Measurements from ENCODE around the gene RBM19.

The RBM19 gene

DNA sequence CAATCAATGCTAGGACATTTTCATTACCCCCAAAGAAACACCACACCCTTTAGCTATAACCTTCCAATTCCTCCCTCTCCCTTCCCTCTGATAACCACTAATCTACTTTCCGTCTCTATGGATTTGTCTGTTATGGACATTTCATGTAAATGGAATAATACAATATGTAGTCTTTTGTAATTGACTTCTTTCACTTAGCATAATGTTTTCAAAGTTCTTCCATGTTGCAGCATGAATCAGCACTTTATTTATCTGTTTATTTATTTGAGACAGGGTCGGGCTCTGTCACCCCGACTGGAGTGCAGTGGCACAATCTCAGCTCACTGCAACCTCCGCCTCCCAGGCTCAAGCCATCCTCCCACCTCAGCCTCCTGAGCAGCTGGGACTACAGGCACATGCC lies 1.2 kb upstream of the RBM19 start:
- Histone ChIP-seq H3K9me3 (ENCODE audit: low read length) (no peaks in the 10 kb centered on the region), H3K4me2 (ENCODE audit: low read length) (no peak overlapping the region), H3K27me3 (ENCODE audit: insufficient read depth, low read length) (no peaks in the 10 kb centered on the region), H4K20me1 (ENCODE audit: insufficient read depth, low read length) (no peaks in the 10 kb centered on the region), H3F3A (ENCODE audit: insufficient read depth, low read length) (no peaks in the 10 kb centered on the region), H3K9ac (ENCODE audit: low read length) (no peak overlapping the region), H3K4me3 (ENCODE audit: low read depth, low read length, poor library complexity, severe bottlenecking) (no peak overlapping the region), H3K27ac (ENCODE audit: low read depth, low read length, poor library complexity, severe bottlenecking) (no peak overlapping the region), H3K9me2 (ENCODE audit: low read depth, low read length) (no peaks in the 10 kb centered on the region), H3K79me2 (ENCODE audit: insufficient read depth, low read length) (no peaks in the 10 kb centered on the region), H3K36me3 (ENCODE audit: insufficient read depth, low read length) (peaks cover 1% of the 10 kb centered on the region; the same call in 1 of the 2 replicates), H2AFZ (ENCODE audit: low read length) (no peak overlapping the region), H3K4me1 (ENCODE audit: insufficient read depth, low read length, severe bottlenecking) (peaks cover 19% of the 10 kb centered on the region)
- no peak for TF ChIP-seq EZH2 (IDR thresholded peaks at IDR 0.05; ENCODE audit: borderline replicate concordance, low read length)
- TF ChIP-seq, protein P1, sequence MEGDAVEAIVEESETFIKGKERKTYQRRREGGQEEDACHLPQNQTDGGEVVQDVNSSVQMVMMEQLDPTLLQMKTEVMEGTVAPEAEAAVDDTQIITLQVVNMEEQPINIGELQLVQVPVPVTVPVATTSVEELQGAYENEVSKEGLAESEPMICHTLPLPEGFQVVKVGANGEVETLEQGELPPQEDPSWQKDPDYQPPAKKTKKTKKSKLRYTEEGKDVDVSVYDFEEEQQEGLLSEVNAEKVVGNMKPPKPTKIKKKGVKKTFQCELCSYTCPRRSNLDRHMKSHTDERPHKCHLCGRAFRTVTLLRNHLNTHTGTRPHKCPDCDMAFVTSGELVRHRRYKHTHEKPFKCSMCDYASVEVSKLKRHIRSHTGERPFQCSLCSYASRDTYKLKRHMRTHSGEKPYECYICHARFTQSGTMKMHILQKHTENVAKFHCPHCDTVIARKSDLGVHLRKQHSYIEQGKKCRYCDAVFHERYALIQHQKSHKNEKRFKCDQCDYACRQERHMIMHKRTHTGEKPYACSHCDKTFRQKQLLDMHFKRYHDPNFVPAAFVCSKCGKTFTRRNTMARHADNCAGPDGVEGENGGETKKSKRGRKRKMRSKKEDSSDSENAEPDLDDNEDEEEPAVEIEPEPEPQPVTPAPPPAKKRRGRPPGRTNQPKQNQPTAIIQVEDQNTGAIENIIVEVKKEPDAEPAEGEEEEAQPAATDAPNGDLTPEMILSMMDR (IDR thresholded peaks at IDR 0.05; ENCODE audit: low read length), result no peak

DNA sequence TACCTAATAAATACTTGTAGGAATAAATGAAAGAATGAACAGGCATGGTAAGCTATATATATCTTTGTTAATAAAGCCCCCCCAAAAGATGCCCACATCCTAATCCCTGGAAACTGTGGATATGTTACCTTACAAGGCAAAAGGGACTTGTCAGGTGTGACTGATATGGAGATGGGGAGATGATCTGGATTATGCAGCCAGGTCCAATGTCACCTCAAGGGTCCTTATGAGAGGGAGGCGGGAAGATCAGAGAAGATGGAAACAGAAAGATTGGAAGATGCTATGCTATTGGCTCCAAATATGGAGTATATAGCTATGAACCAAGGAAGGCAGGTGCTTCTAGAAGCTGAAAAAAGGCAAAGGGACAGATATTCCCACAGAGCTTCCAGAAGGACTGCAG lies 3.4 kb downstream of the RBM19 start:
- H3F3A ChIP-seq (ENCODE audit: insufficient read depth, low read length), result no peaks in the 10 kb centered on the region
- H4K20me1 ChIP-seq (ENCODE audit: insufficient read depth, low read length), result no peaks in the 10 kb centered on the region
- H3K36me3 ChIP-seq (ENCODE audit: insufficient read depth, low read length), result peaks cover 41% of the 10 kb centered on the region; the same call in 1 of the 2 replicates
- no peak overlapping the region for H3K4me2 ChIP-seq (ENCODE audit: low read length)
- TF ChIP-seq, protein P1 (IDR thresholded peaks at IDR 0.05; ENCODE audit: low read length), result no peak
- no peak for TF ChIP-seq EZH2 (IDR thresholded peaks at IDR 0.05; ENCODE audit: borderline replicate concordance, low read length)
- no peak overlapping the region for H3K4me3 ChIP-seq (ENCODE audit: low read depth, low read length, poor library complexity, severe bottlenecking)
- no peak overlapping the region for H2AFZ ChIP-seq (ENCODE audit: low read length)
- H3K9ac ChIP-seq (ENCODE audit: low read length), result no peak overlapping the region
- H3K9me3 ChIP-seq (ENCODE audit: low read length), result no peaks in the 10 kb centered on the region
- H3K27ac ChIP-seq (ENCODE audit: low read depth, low read length, poor library complexity, severe bottlenecking), result no peak overlapping the region
- peaks cover 19% of the 10 kb centered on the region for H3K4me1 ChIP-seq (ENCODE audit: insufficient read depth, low read length, severe bottlenecking)
- H3K9me2 ChIP-seq (ENCODE audit: low read depth, low read length), result no peaks in the 10 kb centered on the region
- H3K27me3 ChIP-seq (ENCODE audit: insufficient read depth, low read length), result no peaks in the 10 kb centered on the region
- H3K79me2 ChIP-seq (ENCODE audit: insufficient read depth, low read length), result no peaks in the 10 kb centered on the region

DNA sequence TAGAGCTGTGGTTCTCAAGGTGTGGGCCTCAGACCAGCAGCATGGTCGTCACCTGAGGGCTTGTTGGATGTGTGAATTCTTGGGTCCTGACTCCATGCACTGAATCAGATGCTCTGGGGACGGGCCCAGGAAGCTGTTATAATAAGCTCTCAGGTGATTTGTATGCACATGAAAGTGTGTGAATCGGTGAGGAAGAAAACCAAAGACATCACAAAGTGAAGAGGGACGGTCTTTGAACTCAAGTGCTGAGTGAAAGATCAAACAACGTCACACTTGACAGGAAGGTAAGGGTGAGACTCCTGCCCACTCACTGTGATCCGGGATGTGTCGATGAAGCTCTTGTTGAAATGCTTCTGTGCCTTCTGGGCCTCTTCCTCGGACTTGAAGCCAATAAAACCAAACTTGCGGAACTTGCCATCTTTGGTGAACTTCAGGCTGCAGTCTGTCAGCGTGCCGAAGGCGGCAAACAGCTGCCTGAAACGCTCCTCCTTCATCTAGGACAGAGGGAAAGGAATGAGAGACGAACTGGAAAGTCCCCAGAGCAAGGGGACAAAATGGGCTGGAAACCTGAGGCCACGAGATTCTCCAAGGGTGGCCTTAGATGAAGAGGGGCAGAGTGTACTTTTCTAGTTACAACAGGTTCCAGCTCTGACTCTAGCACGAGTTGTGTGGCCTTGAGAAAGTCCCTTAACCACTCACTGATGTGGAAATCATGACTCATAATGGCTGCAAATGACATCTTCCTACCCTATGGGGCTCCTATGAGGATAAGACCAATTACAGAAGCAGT lies 4.0 kb downstream of the RBM19 start:
- peaks cover 43% of the 10 kb centered on the region; the same call in 1 of the 2 replicates for H3K36me3 ChIP-seq (ENCODE audit: insufficient read depth, low read length)
- no peak overlapping the region for H3K9ac ChIP-seq (ENCODE audit: low read length)
- H2AFZ ChIP-seq (ENCODE audit: low read length), result no peak overlapping the region
- H3K27ac ChIP-seq (ENCODE audit: low read depth, low read length, poor library complexity, severe bottlenecking), result no peak overlapping the region
- H3K79me2 ChIP-seq (ENCODE audit: insufficient read depth, low read length), result no peaks in the 10 kb centered on the region
- no peak for TF ChIP-seq EZH2 (IDR thresholded peaks at IDR 0.05; ENCODE audit: borderline replicate concordance, low read length)
- TF ChIP-seq, protein P1 (IDR thresholded peaks at IDR 0.05; ENCODE audit: low read length), result no peak
- H3K9me3 ChIP-seq (ENCODE audit: low read length), result no peaks in the 10 kb centered on the region
- no peak overlapping the region for H3K4me2 ChIP-seq (ENCODE audit: low read length)
- no peaks in the 10 kb centered on the region for H3F3A ChIP-seq (ENCODE audit: insufficient read depth, low read length)
- no peaks in the 10 kb centered on the region for H3K27me3 ChIP-seq (ENCODE audit: insufficient read depth, low read length)
- H3K4me1 ChIP-seq (ENCODE audit: insufficient read depth, low read length, severe bottlenecking), result peaks cover 19% of the 10 kb centered on the region
- H4K20me1 ChIP-seq (ENCODE audit: insufficient read depth, low read length), result no peaks in the 10 kb centered on the region
- no peaks in the 10 kb centered on the region for H3K9me2 ChIP-seq (ENCODE audit: low read depth, low read length)
- H3K4me3 ChIP-seq (ENCODE audit: low read depth, low read length, poor library complexity, severe bottlenecking), result no peak overlapping the region
